Stimulated activated naive CD4-positive, alpha-beta T cell (primary cell): Measurements from ENCODE around the gene TPSB2.

Source experiments
- DNase-seq, 6 experiments: peaks; one replicate each; lab custom pipeline; 2025; lab: John Stamatoyannopoulos, UW

Gene TPSB2

DNA sequence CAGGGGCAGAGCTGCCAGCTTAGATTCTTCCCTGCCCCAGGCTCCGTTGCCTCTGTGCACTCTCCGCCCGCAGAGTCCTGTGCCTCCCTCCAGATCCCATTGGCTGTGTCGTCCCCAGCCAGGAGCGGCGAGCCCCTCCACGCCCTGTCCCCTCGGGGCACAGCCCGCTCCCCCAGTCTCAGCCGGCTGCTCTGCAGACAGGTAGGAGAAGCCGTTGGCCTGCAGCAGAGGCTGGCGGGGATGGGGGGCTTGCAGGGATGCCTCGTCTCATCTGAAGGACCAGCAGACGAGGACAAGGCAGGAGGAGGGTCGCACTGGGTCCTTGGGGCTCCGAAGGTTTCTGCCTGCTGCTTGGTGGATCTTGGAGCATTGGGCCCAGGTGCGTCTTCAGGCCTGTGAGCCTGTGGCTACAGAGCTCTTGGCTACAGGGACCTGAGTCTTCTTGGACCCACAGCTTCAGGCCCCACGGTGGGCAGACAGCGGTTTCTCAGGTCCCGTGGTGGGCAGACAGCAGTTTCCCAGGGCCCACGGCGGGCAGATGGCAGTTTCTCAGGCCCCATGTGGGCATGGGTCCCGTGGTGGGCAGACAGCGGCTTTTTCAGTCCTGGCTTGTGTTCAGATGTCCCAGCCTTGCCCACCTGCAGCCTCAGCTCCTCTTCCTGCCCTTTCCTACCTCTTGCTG, 10.9 kb downstream of the TPSB2 start:
- no peak for DNase-seq

DNA sequence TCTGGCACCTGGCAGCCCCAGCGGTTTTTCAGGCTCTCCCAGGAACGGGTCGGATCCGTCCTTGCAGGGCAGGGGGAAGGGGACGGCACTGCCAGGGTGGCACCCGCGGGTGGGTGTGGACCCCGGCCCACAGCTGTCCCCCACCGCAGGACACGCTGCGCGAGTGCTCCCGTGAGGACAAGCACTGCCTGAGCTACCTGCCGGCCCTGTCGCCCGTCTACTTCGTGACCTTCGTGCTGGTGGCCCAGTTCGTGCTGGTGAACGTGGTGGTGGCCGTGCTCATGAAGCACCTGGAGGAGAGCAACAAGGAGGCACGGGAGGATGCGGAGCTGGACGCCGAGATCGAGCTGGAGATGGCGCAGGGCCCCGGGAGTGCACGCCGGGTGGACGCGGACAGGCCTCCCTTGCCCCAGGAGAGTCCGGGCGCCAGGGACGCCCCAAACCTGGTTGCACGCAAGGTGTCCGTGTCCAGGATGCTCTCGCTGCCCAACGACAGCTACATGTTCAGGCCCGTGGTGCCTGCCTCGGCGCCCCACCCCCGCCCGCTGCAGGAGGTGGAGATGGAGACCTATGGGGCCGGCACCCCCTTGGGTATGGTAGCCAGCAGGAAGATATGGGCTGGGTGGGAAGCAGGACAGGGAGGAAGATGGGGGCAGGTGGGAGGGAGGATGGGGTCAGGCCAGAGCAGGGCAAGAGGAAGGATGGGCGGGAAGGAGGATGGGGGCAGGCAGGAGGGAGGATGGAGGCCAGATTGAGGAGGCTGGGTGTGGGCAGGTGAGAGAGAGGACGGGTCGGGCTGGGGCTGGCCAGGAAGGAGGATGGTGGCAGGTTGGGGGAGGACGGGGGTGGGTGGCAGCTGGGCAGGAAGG, 11.7 kb downstream of the TPSB2 start:
- no peak for DNase-seq

DNA sequence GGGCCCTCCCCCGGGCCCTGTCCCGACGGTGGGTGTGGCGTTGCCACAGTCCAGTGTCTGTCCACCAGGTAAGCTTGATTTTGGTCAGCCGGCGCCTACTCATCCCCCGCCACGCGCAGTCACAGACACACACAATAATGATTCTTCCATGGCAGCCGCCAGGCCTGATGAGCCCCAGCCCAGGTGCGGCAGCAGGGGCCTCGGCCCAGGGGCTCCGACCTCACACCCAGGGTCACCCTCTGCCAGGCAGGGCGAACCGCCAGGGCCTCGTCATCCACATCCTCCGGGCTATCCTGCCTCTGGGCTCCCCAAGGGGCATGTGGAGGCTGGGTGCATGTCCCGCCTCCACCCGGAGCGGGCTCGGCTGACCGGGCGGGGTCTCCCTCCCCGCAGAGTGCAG, 12.5 kb downstream of the TPSB2 start:
- DNase-seq: no peak

DNA sequence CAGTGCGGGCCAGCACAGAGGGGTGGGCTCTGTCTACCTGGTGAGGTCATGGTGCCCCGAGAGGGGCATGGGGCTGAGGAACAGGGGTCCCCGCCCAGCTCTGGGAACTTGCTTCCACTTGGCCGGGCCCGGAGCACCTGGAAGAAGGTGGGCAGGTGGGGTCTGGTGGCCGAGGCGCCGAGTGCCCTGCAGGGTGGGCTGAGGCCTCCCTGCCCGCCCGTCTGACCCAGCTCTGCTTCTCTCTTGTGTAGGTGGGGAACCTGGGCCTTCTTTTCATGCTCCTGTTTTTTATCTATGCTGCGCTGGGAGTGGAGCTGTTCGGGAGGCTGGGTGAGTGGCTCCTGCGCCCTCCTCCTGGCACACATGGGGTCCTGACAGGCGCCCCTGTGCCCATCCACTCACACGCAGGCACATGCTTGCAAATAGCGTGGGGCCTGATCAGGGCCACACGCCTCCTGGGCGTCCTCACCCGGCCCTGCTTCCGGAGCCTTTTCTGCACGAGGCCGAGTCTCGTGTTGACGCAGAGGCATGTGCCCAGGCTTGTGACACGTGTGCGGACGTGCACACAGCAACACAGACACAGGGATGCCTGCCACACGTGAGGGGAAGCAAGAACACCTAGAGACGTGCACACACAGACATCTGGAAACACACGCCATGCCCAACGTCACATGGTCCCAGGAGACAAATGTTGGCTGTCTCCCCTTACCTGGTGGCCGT, 13.1 kb downstream of the TPSB2 start:
- DNase-seq: no peak

DNA sequence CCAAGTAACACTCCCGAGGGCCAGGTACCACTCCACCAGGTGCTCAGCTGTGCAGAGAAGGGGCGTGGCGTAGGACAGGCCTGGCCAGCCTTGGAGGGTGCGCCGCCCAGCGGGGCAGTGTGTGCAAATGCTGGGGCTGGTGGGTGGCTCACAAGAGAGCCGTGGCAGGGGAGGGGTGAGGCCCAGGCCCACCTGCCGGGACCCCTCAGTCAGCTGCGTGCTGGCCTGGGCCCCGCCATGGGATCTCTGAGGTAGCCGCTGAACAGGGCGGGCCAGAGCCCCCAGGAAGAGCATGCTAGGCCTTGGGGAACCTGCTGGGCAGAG, 13.7 kb downstream of the TPSB2 start:
- DNase-seq: no peak

DNA sequence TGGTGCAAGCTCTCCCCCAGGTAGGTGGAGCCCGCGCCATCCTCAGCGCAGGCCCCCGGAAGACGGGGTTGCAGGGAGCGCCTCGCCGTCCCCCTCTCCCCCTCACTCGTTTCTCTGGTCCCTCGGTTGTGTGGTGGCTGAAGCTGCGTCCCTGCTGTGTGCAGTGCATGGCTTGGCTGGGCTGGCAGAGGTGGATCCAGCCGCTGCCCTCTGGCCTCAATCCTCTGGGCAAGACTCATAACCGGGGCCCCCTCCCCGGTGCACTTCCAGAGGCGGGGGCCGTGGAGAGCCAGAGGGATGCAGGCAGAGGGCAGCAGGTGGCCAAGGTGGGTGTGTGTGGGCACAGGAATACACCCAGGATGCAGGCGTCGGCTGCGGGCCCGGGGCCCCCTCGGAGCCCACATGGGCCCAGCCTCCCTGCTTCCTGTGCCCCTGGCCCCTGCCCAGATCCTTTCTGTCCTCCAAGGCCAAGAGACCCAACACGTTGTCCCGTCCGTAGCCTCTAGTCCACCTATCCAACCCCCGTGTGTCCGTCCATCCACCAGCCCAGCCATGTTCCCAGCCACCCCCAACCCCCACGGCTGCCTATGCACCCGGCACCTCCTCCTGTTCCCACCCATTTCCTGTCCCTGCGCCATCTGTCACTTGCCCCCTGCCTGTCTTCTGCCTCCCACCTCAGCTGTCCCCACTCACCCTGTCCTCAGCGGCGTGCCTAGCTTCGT, 14.2 kb downstream of the TPSB2 start:
- DNase-seq: no peak

DNA sequence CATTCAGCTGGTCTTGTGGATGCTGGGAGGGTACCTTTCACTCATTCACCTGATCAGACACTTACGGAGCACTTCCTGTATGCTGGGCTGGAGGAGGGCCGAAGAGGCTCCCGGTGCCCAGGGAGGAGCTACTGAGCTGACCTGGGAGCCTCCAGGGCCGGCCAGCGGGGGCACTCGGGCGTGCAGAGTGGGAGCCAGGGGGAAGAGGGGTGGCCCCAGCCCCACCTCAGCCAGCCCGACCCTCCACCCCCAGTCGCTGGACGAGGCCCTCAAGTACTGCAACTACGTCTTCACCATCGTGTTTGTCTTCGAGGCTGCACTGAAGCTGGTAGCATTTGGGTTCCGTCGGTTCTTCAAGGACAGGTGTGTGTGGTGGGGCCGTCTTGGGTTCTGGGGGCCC, 15.3 kb downstream of the TPSB2 start:
- no peak for DNase-seq

DNA sequence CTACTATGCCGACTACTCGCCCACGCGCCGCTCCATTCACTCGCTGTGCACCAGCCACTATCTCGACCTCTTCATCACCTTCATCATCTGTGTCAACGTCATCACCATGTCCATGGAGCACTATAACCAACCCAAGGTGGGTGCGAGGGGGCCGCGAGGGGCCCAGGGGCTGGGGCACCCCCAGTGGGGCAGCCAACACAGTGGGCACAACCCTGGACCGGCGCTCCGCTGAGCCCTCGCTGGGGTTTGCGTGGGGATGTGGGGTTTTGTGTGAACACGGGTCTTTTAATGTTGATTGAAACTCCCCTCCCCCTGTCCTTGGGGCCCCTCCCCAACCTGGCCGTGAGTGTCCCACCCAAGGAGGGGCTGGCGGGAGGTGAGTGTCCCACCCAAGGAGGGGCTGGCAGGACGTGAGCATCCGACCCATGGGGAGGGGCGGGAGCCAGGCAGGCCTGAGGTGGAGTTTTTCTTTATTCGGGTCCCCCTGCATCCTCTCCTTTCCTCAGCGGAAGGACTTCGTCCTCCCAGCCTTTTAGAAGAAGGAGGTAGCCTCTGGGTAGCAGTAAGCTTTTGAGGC, 16.1 kb downstream of the TPSB2 start:
- no peak for DNase-seq

DNA sequence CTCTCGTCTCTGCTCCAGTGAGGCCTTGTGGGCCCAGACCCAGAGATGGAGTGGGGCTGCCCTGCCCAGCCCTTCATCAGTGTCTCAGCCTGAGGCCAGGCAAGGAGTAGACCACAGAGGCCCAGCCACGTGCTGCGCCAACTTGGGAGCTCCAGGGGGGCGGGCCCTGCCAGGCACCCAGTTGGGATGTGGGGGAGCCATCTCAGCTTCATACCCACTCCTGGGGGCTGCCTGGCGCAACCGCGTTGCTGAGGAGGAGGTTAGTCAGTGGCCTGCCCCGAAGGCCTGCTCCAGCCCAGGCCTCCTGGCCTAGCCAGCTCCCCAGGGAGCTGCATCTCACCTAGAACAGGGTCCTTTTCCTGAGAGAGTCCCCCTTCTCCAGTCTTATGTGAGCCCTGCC, 16.8 kb downstream of the TPSB2 start:
- no peak for DNase-seq

DNA sequence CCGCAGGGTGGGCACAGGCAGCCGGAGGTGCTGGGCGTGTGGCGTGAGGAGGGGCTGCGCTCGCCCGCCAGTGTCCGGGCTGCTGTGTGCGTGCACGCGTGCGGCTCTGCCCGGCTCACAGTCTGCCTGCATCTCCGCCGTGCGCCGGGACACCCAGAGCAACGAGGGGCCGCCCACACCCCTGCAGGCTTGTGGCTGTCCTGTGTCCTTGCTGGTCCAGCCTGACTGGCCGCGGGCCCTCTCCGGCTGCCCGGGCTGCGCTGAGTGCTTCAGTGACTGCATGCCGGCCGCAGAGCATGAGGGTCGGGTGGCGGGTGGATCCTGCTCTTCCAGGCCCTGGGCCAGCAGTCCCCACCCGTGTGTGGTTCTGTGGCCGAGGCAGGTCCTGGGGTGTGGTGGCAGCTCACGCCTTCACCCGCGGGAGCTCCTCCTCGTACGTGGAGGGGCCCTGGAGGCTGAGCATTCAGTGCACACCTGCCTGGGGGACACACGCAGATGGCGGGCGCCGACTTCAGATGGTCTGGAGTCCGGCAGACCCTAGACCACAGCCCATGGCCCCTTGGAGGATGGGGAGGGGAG, 17.3 kb downstream of the TPSB2 start:
- DNase-seq: no peak

DNA sequence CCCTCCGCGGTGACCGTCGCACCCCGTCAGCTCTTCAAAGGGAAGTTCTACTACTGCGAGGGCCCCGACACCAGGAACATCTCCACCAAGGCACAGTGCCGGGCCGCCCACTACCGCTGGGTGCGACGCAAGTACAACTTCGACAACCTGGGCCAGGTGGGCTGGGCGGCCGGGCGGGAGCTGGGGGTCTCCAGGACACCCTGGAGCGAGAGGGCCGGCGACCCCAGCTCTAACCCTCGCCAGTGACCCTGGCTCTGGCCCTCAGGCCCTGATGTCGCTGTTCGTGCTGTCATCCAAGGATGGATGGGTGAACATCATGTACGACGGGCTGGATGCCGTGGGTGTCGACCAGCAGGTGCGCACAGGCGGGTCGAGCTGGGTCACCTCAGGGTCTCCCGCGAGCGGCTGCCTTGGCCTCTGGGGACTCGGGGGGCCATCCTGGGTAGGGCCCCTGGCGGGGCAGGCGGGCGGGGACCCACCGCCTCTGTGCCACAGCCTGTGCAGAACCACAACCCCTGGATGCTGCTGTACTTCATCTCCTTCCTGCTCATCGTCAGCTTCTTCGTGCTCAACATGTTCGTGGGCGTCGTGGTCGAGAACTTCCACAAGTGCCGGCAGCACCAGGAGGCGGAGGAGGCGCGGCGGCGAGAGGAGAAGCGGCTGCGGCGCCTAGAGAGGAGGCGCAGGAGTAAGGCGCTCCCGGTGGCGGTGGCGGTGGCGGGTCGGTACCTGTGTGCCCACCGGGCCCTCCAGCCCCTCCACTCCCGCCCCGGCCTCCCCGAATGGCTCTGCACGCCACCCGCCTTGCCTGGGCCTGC, 18.3 kb downstream of the TPSB2 start:
- DNase-seq: no peak

DNA sequence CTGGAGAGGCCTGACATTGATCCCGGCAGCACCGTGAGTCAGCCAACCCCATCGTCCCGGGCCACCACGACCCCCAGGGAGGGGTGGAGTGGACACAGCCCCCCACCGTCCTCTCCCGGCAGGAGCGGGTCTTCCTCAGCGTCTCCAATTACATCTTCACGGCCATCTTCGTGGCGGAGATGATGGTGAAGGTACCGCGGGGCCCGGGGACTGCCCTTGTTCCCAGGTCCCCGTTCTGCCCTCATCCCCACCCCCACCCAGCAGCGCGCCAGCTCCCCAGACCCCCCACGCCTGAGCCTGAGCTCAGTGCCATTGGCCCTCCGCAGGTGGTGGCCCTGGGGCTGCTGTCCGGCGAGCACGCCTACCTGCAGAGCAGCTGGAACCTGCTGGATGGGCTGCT, 19.5 kb downstream of the TPSB2 start:
- no peak for DNase-seq

DNA sequence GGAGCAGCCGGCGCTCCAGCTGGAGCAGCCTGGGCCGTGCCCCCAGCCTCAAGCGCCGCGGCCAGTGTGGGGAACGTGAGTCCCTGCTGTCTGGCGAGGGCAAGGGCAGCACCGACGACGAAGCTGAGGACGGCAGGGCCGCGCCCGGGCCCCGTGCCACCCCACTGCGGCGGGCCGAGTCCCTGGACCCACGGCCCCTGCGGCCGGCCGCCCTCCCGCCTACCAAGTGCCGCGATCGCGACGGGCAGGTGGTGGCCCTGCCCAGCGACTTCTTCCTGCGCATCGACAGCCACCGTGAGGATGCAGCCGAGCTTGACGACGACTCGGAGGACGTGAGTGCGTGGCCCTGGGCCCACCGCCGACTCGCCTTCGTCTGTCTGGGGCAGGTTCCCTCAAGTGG, 20.9 kb downstream of the TPSB2 start:
- DNase-seq: no peak

DNA sequence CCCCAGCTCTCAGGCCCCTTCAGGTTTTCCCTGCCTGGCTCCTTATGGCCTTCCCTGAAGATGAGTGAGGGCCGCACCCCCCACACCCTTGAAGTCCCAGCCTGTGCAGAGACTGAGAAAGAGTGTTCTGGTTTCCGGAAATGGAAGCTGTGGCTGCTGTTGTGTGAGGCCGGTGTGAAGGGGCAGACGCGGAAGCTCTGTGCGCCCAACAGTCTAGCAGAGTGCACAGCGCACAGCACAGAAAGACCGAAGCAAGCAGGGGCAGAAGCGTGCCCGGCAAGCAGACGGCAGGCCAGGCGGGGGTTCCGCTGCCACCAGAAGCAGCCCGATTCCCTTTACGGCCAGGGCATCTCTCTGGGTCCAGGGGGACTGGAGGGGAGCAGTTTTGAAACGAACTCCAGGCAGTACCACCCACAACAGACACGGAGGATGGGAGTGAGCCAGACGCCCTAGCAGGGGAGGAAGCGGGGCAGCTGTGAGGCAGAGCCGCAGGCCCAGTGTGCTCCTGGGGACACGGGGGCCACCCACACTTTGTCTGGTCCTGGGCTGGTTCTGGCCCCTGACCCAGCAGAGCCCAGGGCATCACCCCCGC, 21.6 kb downstream of the TPSB2 start:
- DNase-seq: no peak

DNA sequence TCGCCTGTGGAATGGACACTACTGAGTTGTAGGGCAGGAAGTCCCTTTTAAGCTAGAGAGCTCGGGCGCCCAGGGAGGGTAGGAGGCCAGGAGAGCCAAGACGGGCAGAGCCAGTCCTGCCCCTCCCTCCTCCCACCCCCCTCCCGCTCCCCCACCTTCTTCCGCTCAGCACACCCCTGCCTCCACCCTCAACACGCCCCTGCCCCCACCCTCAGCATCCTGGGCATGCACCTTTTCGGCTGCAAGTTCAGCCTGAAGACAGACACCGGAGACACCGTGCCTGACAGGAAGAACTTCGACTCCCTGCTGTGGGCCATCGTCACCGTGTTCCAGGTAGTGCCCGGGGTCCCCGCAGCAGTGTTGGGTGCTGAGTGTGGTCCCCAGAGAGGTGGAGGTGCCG, 23.2 kb downstream of the TPSB2 start:
- DNase-seq: peak in 3 of 6 experiments; percentile 8 to 18 (median 14)

DNA sequence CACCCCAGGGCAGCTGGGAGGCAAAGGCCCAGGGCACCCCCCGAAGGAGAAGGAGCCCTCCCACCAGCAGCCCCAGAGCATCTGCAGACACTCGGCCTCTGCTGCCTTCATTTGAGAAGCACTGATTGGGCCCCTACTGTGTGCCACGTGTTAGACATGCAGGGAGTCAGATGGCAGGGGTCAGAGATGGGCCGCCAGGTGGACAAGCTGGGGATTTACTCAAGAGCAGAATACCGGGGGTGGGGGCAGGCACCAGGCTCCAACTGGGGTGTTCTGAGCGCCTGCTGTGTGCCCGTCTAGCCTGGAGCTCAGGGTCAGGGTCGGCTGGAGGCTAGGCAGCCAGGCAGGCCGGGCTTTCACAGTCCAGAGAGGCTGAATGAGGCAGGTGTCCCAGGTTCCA, 23.7 kb downstream of the TPSB2 start:
- DNase-seq: no peak

DNA sequence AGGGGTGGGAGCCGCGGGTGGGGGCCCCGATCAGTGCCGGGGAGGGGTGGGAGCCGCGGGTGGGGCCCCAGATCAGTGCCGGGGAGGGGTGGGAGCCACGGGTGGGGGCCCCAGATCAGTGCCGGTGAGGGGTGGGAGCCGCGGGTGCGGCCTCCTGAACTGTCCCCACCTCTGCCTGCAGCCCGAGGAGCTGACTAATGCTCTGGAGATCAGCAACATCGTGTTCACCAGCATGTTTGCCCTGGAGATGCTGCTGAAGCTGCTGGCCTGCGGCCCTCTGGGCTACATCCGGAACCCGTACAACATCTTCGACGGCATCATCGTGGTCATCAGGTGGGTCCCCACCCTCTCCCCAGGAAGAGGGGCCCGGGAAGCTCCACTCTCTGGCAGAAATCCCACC, 25.1 kb downstream of the TPSB2 start:
- DNase-seq: no peak

DNA sequence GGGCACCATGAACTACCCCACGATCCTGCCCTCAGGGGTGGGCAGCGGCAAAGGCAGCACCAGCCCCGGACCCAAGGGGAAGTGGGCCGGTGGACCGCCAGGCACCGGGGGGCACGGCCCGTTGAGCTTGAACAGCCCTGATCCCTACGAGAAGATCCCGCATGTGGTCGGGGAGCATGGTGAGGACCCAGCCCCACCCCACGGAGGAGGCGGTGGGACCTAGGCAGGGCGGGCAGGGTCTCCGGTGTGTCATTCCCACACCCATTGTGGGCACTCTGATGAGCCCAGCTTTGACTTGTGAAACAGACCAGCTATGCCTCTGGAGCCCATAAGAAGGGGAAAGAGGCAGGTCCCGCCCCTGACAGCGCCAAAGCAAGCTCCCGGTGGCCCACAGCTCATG, 27.7 kb downstream of the TPSB2 start:
- no peak for DNase-seq

DNA sequence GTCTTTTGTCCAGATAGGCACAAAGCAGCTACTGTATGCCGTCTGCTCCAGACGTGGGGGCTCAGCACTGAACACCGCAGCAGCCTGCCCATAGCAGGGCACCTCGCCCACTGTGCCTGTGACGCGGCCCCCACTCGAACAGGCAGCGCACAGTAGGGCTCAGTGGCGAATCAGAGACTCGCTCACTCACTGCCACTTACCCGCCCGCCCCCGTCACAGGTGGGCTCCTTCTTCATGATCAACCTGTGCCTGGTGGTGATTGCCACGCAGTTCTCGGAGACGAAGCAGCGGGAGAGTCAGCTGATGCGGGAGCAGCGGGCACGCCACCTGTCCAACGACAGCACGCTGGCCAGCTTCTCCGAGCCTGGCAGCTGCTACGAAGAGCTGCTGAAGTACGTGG, 28.5 kb downstream of the TPSB2 start:
- DNase-seq: no peak

DNA sequence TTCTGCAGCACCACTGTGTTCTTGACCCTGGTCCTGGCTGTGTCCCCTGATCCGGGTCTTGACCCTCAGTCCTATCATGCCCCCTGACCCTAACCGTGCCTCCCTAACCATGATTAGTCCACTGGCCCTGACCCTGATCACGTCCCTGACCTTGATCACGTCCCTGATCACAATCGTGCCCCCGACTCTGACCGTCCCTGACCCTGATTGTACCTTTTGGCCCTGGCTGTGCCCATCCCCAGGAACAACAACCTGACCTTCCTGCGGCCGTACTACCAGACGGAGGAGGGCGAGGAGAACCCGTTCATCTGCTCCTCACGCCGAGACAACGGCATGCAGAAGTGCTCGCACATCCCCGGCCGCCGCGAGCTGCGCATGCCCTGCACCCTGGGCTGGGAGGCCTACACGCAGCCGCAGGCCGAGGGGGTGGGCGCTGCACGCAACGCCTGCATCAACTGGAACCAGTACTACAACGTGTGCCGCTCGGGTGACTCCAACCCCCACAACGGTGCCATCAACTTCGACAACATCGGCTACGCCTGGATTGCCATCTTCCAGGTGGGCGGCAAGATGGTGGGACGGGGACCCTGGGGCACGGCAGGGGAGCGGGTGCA, 29.9 kb downstream of the TPSB2 start:
- no peak for DNase-seq
